HG02970 (cell line): ENCODE measurements around the gene DDX23.
"Not testable (repeated sequence)": the region's sequence is repeated elsewhere in the genome, so short reads cannot be mapped to it uniquely, and the experiment has no call there.

ENCODE experiments used
- ATAC-seq: cut with Tn5 transposase; IDR thresholded peaks from one replicate; pipeline ENCODE4 v1.9.1; 2021; ENCODE audit warnings: mild to moderate bottlenecking, moderate library complexity, moderate number of reproducible peaks; ENCODE audit not compliant: unreplicated experiment, low FRiP score

DDX23 gene

GRCh38 chr12:48863291-48863690 is 11.3 kb upstream of the DDX23 start:
- no peak for ATAC-seq

GRCh38 chr12:48862760-48863159 is 10.8 kb upstream of the DDX23 start:
- no peak for ATAC-seq

GRCh38 chr12:48861111-48861510 is 9.1 kb upstream of the DDX23 start:
- no peak for ATAC-seq

- not testable (repeated sequence) for ATAC-seq
These were observed 8.3 kb upstream of the DDX23 start for GRCh38 chr12:48860236-48860635.

GRCh38 chr12:48859607-48860006 is 7.6 kb upstream of the DDX23 start:
- no peak for ATAC-seq

GRCh38 chr12:48858043-48858442 is 6.1 kb upstream of the DDX23 start:
- ATAC-seq = no peak

- ATAC-seq = no peak
These were observed 5.5 kb upstream of the DDX23 start for GRCh38 chr12:48857278-48857994.

GRCh38 chr12:48856379-48856778 is 4.4 kb upstream of the DDX23 start:
- ATAC-seq = no peak

- not testable (repeated sequence) for ATAC-seq
These were observed 3.0 kb upstream of the DDX23 start for GRCh38 chr12:48854932-48855331.

- no peak for ATAC-seq
These were observed 2.5 kb upstream of the DDX23 start for GRCh38 chr12:48854488-48854887.

GRCh38 chr12:48852734-48853688 is 1.0 kb upstream of the DDX23 start:
- ATAC-seq = peak; percentile 40

GRCh38 chr12:48842021-48842420 is 9.9 kb downstream of the DDX23 start:
- not testable (repeated sequence) for ATAC-seq

- no peak for ATAC-seq
These were observed 13.9 kb downstream of the DDX23 start for GRCh38 chr12:48838048-48838447.

GRCh38 chr12:48832321-48833060 is 19.5 kb downstream of the DDX23 start:
- no peak for ATAC-seq

GRCh38 chr12:48831257-48831656 is 20.7 kb downstream of the DDX23 start:
- ATAC-seq = no peak

GRCh38 chr12:48828841-48829575 is 23.0 kb downstream of the DDX23 start:
- ATAC-seq = no peak

- no peak for ATAC-seq
These were observed 23.7 kb downstream of the DDX23 start for GRCh38 chr12:48828293-48828692.

- no peak for ATAC-seq
These were observed 24.4 kb downstream of the DDX23 start for GRCh38 chr12:48827513-48828096.

- ATAC-seq = no peak
These were observed 24.9 kb downstream of the DDX23 start for GRCh38 chr12:48827026-48827425.
